Astrocyte of the spinal cord (primary cell): ENCODE measurements around the gene CSF1R.

Experiments used
- DNase-seq: peaks from one replicate; pipeline ENCODE4 v3.0.0; 2011; ENCODE audit warnings: low read depth, low spot score
- H3K4me3 ChIP-seq: 2 replicates; pipeline ENCODE4 v1.5.1; 2011; ENCODE audit warnings: low read depth, mild to moderate bottlenecking, low read length, moderate library complexity
- in situ Hi-C: cut with HindIII; loops from 2 replicates; pipeline ENCODE4 v1.10.0; 2017; ENCODE audit warnings: low sequenced_read_pairs
- TF ChIP-seq, protein P1 (sequence below): IDR thresholded peaks from 2 replicates; pipeline ENCODE4 v1.5.1; 2012; ENCODE audit warnings: low read depth, mild to moderate bottlenecking, low read length, inconsistent platforms

The CSF1R gene

DNA sequence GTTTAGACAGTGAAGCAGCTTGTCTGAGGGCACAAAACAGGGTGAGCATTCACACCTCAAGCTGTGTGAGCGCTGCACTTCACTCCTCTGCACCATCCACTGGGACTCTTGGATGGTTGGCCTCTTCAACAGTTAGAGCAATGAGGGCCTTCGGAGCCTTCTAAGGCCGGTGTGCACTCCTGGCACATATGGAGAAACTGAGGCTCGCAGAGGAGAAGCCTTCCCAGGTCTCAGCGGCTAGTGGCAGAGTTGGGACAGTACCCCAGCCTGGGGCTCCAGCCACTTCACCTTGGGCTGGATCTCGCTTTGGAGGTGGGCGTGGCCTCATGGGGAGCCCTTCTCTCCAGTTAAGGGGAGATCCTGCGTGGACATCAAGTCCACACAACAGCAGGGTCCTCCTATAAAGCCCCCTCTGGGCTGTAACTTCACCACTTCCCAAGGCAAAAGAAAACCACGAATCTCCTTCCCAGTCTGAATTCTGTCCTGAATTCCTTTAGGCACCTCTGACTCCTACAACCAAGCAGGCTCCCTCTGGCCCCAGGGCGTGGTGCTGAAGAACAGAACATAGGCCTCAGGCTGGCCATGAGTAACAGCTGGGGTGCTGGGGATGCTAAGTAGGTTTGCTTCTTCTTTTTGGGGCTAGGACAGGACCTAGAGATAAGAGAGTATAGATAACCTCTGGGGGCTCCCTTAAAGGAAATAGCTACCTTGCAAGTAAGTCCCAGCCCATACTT lies 30.5 kb upstream of the CSF1R start:
- in situ Hi-C loops = no loop called here
- H3K4me3 ChIP-seq = no peak overlapping the region
- no peak for DNase-seq
- TF ChIP-seq, protein P1, sequence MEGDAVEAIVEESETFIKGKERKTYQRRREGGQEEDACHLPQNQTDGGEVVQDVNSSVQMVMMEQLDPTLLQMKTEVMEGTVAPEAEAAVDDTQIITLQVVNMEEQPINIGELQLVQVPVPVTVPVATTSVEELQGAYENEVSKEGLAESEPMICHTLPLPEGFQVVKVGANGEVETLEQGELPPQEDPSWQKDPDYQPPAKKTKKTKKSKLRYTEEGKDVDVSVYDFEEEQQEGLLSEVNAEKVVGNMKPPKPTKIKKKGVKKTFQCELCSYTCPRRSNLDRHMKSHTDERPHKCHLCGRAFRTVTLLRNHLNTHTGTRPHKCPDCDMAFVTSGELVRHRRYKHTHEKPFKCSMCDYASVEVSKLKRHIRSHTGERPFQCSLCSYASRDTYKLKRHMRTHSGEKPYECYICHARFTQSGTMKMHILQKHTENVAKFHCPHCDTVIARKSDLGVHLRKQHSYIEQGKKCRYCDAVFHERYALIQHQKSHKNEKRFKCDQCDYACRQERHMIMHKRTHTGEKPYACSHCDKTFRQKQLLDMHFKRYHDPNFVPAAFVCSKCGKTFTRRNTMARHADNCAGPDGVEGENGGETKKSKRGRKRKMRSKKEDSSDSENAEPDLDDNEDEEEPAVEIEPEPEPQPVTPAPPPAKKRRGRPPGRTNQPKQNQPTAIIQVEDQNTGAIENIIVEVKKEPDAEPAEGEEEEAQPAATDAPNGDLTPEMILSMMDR = no peak

DNA sequence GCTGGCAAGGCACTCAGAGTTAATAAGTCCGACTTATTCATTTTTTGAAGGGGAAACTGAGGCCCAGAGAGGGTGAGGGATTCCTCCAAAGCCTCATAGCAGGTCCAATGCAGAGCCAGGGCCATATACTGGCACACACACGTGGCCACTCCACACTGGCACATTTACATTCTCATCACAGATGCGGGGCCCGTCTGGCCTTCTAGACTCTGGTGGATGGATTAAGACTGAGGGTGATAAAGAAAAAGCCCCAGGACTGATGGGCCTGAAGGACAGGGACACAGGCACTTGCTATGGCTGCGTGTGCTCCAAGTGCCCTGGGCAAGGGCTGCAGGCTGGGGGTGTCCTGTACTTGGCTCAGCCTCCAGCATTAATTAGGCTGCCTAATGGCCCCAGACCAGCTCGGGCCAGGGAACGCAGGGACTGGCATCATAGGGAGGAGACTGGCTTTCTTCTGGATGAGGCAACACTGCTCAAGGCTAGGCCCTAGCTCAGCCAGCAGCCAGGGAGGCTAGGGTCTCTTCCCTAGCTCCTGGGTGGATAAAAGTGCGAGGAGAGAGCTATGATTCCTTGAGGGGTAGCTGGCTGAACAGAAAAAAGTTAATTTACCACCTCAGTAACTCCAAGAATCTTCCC lies 28.5 kb upstream of the CSF1R start:
- DNase-seq = no peak
- H3K4me3 ChIP-seq = no peak overlapping the region

DNA sequence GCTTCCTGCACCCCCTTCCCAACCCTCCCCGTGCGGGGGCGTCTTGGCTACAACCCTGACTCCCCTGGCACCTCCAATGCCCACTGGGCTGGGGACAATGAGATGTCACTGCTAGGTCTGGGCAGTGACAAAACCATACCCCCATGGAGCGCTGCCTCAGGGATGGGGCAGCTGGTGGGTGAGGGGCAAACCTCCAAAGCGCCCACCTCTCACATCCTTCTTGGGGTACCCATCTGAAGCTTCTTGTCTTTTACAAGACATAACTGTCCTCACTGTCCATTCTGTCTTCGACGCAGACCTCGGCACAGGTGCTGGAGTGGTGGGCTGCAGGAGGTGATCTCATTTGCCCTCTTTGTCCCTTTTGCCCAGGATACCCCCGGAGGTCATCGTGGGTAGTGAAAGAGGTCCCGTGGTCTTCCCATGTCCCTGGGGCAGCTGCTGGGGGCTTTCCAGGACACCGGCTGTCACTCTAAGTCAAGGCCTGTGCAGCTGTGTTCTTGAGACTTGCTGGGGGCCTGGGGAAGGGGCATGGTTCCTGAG lies 27.8 kb upstream of the CSF1R start:
- TF ChIP-seq, protein P1 = no peak
- in situ Hi-C loops = no loop called here
- no peak overlapping the region for H3K4me3 ChIP-seq
- DNase-seq = no peak

More for the DNA sequence above, 28.5 kb upstream of the CSF1R start:
- TF ChIP-seq, protein P1 = no peak
- in situ Hi-C loops = no loop called here

DNA sequence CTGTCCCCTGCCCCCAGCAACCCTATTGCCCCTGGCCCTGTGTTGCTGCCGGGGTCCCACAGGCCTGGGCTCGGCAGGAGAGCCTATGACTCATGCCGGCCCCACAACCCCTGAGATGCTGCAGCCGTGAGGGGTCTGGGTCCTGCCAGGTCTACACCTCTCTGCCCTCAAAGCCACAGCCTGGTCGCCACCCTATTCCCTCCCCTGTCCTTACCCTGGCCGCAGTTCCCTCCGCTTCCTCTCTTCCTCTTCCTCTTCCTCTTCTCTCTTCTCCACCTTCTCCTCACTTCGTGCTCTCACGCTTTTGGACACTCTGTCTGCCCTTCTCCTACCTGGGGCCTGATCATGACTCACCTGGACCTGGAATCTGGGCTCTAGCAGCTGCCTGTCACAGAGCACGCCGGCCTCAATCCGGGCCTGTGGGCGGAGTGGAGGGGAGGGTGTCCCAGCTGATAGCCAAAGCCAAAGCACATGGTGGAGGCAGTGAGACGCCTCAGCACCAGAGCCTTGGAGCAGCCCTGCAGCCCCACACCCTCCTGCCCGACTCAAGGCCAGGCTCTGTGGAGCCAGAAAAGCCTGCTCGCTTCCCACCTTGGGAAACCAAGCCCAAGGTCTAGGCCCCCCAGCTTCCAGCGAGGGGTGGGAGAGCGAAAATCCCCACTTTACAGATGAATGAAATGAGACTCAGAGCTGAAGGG lies 26.8 kb upstream of the CSF1R start:
- no peak for DNase-seq
- TF ChIP-seq, protein P1 = no peak
- no peak overlapping the region for H3K4me3 ChIP-seq
- in situ Hi-C loops = no loop called here

DNA sequence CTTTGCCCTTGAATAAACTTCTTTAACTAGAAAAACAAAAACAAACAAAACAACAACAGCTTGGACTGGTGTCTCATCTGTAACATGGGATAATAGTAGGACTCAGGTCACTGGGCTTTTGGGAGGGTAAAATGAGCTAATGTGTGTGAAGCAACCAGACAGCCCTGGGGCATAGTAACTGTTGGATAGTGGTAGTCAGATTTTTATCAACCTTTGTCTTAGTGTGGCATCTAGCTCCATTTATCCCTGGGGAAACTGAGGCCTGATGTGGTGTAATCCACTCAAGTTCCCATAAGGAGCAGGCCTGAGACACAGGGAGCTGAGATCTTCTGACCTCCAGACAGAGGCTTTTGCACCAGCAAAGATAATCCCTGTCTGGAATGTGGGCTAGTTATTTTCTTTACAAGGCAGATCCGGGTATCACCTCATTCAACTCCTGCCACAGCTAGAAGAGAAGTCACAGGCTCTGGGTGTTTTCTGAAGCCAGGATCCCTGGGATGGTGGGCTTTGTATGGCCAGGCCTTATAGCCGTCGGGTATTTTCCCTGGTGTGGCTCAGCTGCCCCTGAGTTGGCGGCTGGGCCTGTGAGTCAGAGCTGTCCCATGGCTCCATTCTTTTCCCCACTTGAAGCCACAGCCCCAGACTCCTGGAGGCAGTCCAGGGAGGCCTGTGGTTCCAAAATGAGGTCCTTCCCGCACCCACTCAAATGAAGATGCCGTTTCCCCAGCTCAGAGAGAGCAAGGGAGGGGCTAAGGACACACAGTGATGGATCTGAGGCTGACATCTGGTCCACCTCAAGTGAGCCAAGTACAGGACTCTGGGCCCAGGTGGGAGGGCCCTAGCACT lies 26.1 kb upstream of the CSF1R start:
- DNase-seq = peak; percentile 89
- in situ Hi-C loops = no loop called here
- TF ChIP-seq, protein P1 = no peak
- H3K4me3 ChIP-seq = no peak overlapping the region

DNA sequence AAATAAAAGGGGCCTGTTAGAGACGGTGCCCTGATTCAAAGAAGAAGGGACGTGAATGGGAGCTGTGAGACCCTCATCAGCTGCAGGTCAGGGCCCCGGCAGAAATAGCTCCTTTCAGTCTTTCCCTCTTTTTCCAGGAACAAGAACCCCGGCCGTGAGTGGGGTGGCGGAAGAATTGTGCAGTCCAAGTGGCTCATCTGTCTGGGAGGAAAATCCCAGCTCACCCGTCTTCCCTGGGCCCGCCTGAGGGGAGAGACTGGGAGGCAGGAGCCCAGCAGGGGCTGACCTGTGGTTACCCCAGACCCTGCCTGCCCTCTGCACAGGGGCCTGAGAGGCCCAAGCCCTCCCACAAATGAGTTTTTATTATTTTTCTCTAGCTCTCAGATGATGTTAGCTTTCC lies 24.8 kb upstream of the CSF1R start:
- TF ChIP-seq, protein P1 = no peak
- no peak for DNase-seq
- H3K4me3 ChIP-seq = no peak overlapping the region
- in situ Hi-C loops = no loop called here
